GM19328 (cell line): Measurements from ENCODE around the gene AMELY.
"Not testable (repeated sequence)": the region's sequence is repeated elsewhere in the genome, so short reads cannot be mapped to it uniquely, and the experiment has no call there.

ENCODE experiments used
- ATAC-seq: cut with Tn5 transposase; IDR thresholded peaks from one replicate; pipeline ENCODE4 v1.9.1; 2021; ENCODE audit warnings: mild to moderate bottlenecking, moderate library complexity; ENCODE audit not compliant: unreplicated experiment

The AMELY gene

GRCh38 chrY:6911253-6911881, at the start of gene AMELY:
Gene AMELY, minus strand, starts transcription at chrY:6911752. Its CDS starts 39,144 bp downstream, at chrY:6872608.
- ATAC-seq, result no peak

- ATAC-seq, result no peak
These were observed 38.4 kb upstream of the AMELY start for GRCh38 chrY:6949947-6950346.

- ATAC-seq, result no peak
These were observed 36.8 kb upstream of the AMELY start for GRCh38 chrY:6948378-6948777.

GRCh38 chrY:6947695-6948094, 36.1 kb upstream of the AMELY start:
- no peak for ATAC-seq

- ATAC-seq, result no peak
These were observed 23.9 kb upstream of the AMELY start for GRCh38 chrY:6935497-6935896.

- ATAC-seq, result no peak
These were observed 20.3 kb upstream of the AMELY start for GRCh38 chrY:6931779-6932396.

GRCh38 chrY:6929237-6929636, 17.7 kb upstream of the AMELY start:
- ATAC-seq, result no peak

- no peak for ATAC-seq
These were observed 16.7 kb upstream of the AMELY start for GRCh38 chrY:6928265-6928664.

GRCh38 chrY:6921061-6921460, 9.5 kb upstream of the AMELY start:
- no peak for ATAC-seq

- no peak for ATAC-seq
These were observed 1.8 kb upstream of the AMELY start for GRCh38 chrY:6913362-6913761.

- no peak for ATAC-seq
These were observed 940 bp downstream of the AMELY start, which contains the start of gene TBL1Y for GRCh38 chrY:6910372-6911252. Gene TBL1Y, plus strand, starts transcription at chrY:6910697. Its CDS starts 114,388 bp downstream, at chrY:7025085.

- ATAC-seq, result no peak
These were observed 1.7 kb downstream of the AMELY start for GRCh38 chrY:6909856-6910255.

- no peak for ATAC-seq
These were observed 2.4 kb downstream of the AMELY start for GRCh38 chrY:6909118-6909521.

GRCh38 chrY:6908021-6908420, 3.5 kb downstream of the AMELY start:
- not testable (repeated sequence) for ATAC-seq

- ATAC-seq, result no peak
These were observed 4.0 kb downstream of the AMELY start for GRCh38 chrY:6907591-6907990.

GRCh38 chrY:6902116-6902515, 9.4 kb downstream of the AMELY start:
- ATAC-seq, result not testable (repeated sequence)

- no peak for ATAC-seq
These were observed 16.3 kb downstream of the AMELY start for GRCh38 chrY:6895236-6895635.

- no peak for ATAC-seq
These were observed 17.1 kb downstream of the AMELY start for GRCh38 chrY:6894496-6894895.

- no peak for ATAC-seq
These were observed 62.2 kb downstream of the AMELY start for GRCh38 chrY:6849384-6849783.

- not testable (repeated sequence) for ATAC-seq
These were observed 68.9 kb downstream of the AMELY start for GRCh38 chrY:6842650-6843049.
